H1 (cell line): ENCODE data around the gene SNAPIN. TPM values are rescaled to one million over a fixed set of nuclear protein-coding genes. Genes with fewer than 3 reads are reported as not detected.

ENCODE experiments used
- CTCF ChIA-PET: fragments of 300-600 bp; sonication (Branson Sonifier 250); formaldehyde crosslinking; loops from one replicate; lab custom pipeline; 2021; ENCODE audit not compliant: partially characterized antibody; lab: Charles Lee
- POLR2A ChIA-PET: fragments of 300-600 bp; sonication (Branson Sonifier 250); formaldehyde crosslinking; loops from one replicate; lab custom pipeline; 2021; ENCODE audit warnings: inconsistent platforms; ENCODE audit not compliant: partially characterized antibody; lab: Charles Lee
- DNase-seq, 2 experiments: peaks; one replicate each; pipeline versions ENCODE4 v3.0.0 to v3.0.0-alpha.2; 2010 to 2022; ENCODE audit warnings: low spot score in 2 of 2, low read depth in 1 of 2, mixed read lengths in 1 of 2
- FAIRE-seq: peaks from 2 replicates; lab custom pipeline; 2011; peaks lifted over from hg19 to GRCh38; lab: Jason Lieb, UNC
- H2AFZ ChIP-seq: 2 replicates; pipeline ENCODE4 v1.8.1; 2012; ENCODE audit warnings: low read length, inconsistent platforms
- H2AK5ac ChIP-seq: 2 replicates; pipeline ENCODE4 v1.6.1; 2013; ENCODE audit warnings: low read depth, low read length
- H2BK120ac ChIP-seq: replicated peaks from 2 replicates; pipeline ENCODE3; 2013; ENCODE audit warnings: low read depth, low read length, inconsistent platforms
- H2BK12ac ChIP-seq: 2 replicates; pipeline ENCODE4 v1.6.1; 2013; ENCODE audit warnings: low read depth, low read length
- H2BK15ac ChIP-seq: 2 replicates; pipeline ENCODE4 v1.6.1; 2013; ENCODE audit warnings: low read length
- H2BK20ac ChIP-seq: 2 replicates; pipeline ENCODE4 v1.6.1; 2013; ENCODE audit warnings: low read length
- H2BK5ac ChIP-seq: 2 replicates; pipeline ENCODE4 v1.6.1; 2013; ENCODE audit warnings: low read depth, low read length
- H3K14ac ChIP-seq: 2 replicates; pipeline ENCODE4 v1.6.1; 2013; ENCODE audit warnings: inconsistent platforms; ENCODE audit not compliant: insufficient read length
- H3K18ac ChIP-seq: 2 replicates; pipeline ENCODE4 v1.6.1; 2013; ENCODE audit warnings: low read length; ENCODE audit errors: extremely low read depth
- H3K23ac ChIP-seq: 2 replicates; pipeline ENCODE4 v1.6.1; 2013; ENCODE audit warnings: inconsistent platforms; ENCODE audit not compliant: insufficient read length
- H3K23me2 ChIP-seq: 2 replicates; pipeline ENCODE4 v1.6.1; 2013; ENCODE audit warnings: low read depth, low read length
- H3K27ac ChIP-seq: 2 replicates; pipeline ENCODE4 v1.6.1; 2011; ENCODE audit warnings: low read depth, low read length, inconsistent platforms
- H3K27me3 ChIP-seq, 4 experiments: replicated peaks in 1 of 4; 1 replicate in 1 of 4; 2 replicates in 3 of 4; pipeline versions ENCODE4 v1.6.1 to v1.8.1; 2011 to 2013; ENCODE audit warnings: low read length in 3 of 4, mild to moderate bottlenecking in 3 of 4, inconsistent platforms in 2 of 4, mixed read lengths in 2 of 4, moderate library complexity in 1 of 4; ENCODE audit not compliant: control insufficient read depth in 3 of 4, insufficient read depth in 3 of 4; ENCODE audit errors: extremely low read depth in 1 of 4
- H3K36me3 ChIP-seq, 4 experiments: 2 replicates each; pipeline versions ENCODE4 v1.6.1 to v1.8.1; 2011 to 2013; ENCODE audit warnings: mild to moderate bottlenecking in 4 of 4, low read length in 3 of 4, moderate library complexity in 2 of 4, control low read depth in 1 of 4, inconsistent platforms in 1 of 4; ENCODE audit not compliant: insufficient read depth in 4 of 4, control insufficient read depth in 2 of 4
- H3K4ac ChIP-seq: replicated peaks from 2 replicates; pipeline ENCODE3; 2013; ENCODE audit warnings: low read length, low read depth, mixed read lengths, inconsistent platforms; ENCODE audit not compliant: insufficient read length
- H3K4me1 ChIP-seq, 4 experiments: replicated peaks in 1 of 4; 1 replicate in 1 of 4; 2 replicates in 3 of 4; pipeline versions ENCODE4 v1.6.1 to v1.8.1; 2011 to 2013; ENCODE audit warnings: low read length in 3 of 4, inconsistent platforms in 2 of 4, mixed read lengths in 1 of 4; ENCODE audit not compliant: insufficient read depth in 4 of 4, control insufficient read depth in 3 of 4
- H3K4me2 ChIP-seq, 2 experiments: 2 replicates each; pipeline versions ENCODE4 v1.6.1 to v1.8.1; 2011 to 2013; ENCODE audit warnings: low read depth in 2 of 2, low read length in 2 of 2, control low read depth in 1 of 2, inconsistent platforms in 1 of 2, mild to moderate bottlenecking in 1 of 2; ENCODE audit not compliant: insufficient read depth in 1 of 2
- H3K4me3 ChIP-seq, 4 experiments: fragments of 200-600, 300-600 bp in 1 of 4; sonication (generic), shearing (Covaris generic), sonication (Bioruptor Twin) in 1 of 4; 2 replicates each; pipeline versions ENCODE4 v1.5.1 to v1.8.1; 2011 to 2016; ENCODE audit warnings: low read length in 4 of 4, low read depth in 3 of 4, control low read depth in 2 of 4, inconsistent platforms in 2 of 4, mild to moderate bottlenecking in 2 of 4, mixed read lengths in 1 of 4, moderate library complexity in 1 of 4; ENCODE audit not compliant: insufficient read depth in 2 of 4; ENCODE audit errors: extremely low read depth in 1 of 4
- H3K56ac ChIP-seq: replicated peaks from 2 replicates; pipeline ENCODE3; 2013; ENCODE audit warnings: low read depth, mild to moderate bottlenecking, mixed read lengths, low read length, inconsistent platforms; ENCODE audit not compliant: insufficient read length
- H3K79me1 ChIP-seq: 2 replicates; pipeline ENCODE4 v1.6.1; 2013; ENCODE audit warnings: low read depth, low read length, control low read depth
- H3K79me2 ChIP-seq, 2 experiments: 2 replicates each; pipeline versions ENCODE4 v1.6.1 to v1.8.1; 2012 to 2013; ENCODE audit warnings: low read length in 2 of 2, mild to moderate bottlenecking in 2 of 2, inconsistent platforms in 1 of 2; ENCODE audit not compliant: insufficient read depth in 2 of 2, control insufficient read depth in 1 of 2
- H3K9ac ChIP-seq, 4 experiments: replicated peaks in 1 of 4; 1 replicate in 1 of 4; 2 replicates in 3 of 4; pipeline versions ENCODE4 v1.6.1 to v1.8.1; 2011 to 2013; ENCODE audit warnings: low read depth in 3 of 4, low read length in 3 of 4, control low read depth in 2 of 4, mild to moderate bottlenecking in 2 of 4, moderate library complexity in 2 of 4, inconsistent platforms in 1 of 4; ENCODE audit errors: extremely low read depth in 1 of 4
- H3K9me3 ChIP-seq, 2 experiments: 2 replicates each; pipeline versions ENCODE4 v1.6.1 to v1.8.1; 2012 to 2013; ENCODE audit warnings: mild to moderate bottlenecking in 2 of 2, moderate library complexity in 2 of 2, control low read depth in 1 of 2, inconsistent platforms in 1 of 2, low read depth in 1 of 2, low read length in 1 of 2, mixed read lengths in 1 of 2; ENCODE audit not compliant: insufficient read depth in 2 of 2
- H4K20me1 ChIP-seq, 2 experiments: replicated peaks in 1 of 2; 2 replicates each; pipeline versions ENCODE3 to v1.8.1; 2011 to 2013; ENCODE audit warnings: inconsistent platforms in 2 of 2, low read length in 2 of 2, mild to moderate bottlenecking in 1 of 2; ENCODE audit not compliant: insufficient read depth in 2 of 2, control insufficient read depth in 1 of 2
- H4K5ac ChIP-seq: 2 replicates; pipeline ENCODE4 v1.6.1; 2013; ENCODE audit warnings: low read length, low read depth, mixed read lengths, inconsistent platforms; ENCODE audit not compliant: insufficient read length
- H4K8ac ChIP-seq: 2 replicates; pipeline ENCODE4 v1.8.0; 2013; ENCODE audit warnings: mild to moderate bottlenecking, moderate library complexity, low read length, inconsistent platforms; ENCODE audit not compliant: insufficient read depth; ENCODE audit errors: extremely low read depth
- H4K91ac ChIP-seq: replicated peaks from 2 replicates; pipeline ENCODE3; 2013; ENCODE audit warnings: low read length, mixed read lengths, inconsistent platforms; ENCODE audit not compliant: insufficient read length
- ASH2L ChIP-seq: fragments of 200-600, 300-600 bp; sonication (generic); IDR thresholded peaks from one replicate; pipeline ENCODE4 v1.7.1; 2017; ENCODE audit warnings: low read length
- NANOG ChIP-seq: IDR thresholded peaks from 2 replicates; pipeline ENCODE4 v1.6.1; 2011; ENCODE audit warnings: low read length, low read depth, mild to moderate bottlenecking, inconsistent platforms; ENCODE audit not compliant: insufficient read depth, poor library complexity, severe bottlenecking
- PHF8 ChIP-seq: fragments of 200-600 bp; sonication (generic); conservative IDR thresholded peaks from 2 replicates; pipeline ENCODE4 v1.7.1; 2012; ENCODE audit warnings: low read depth, mild to moderate bottlenecking, inconsistent platforms, low read length, moderate library complexity
- SP2 ChIP-seq: IDR thresholded peaks from 2 replicates; pipeline ENCODE4 v1.6.1; 2012; ENCODE audit warnings: mild to moderate bottlenecking, low read length, inconsistent platforms
- WGBS, 2 experiments: shearing (Covaris generic) in 1 of 2; methylation state at CpG; one replicate each; pipeline versions ENCODE4 v1.1.6 to v1.1.7; 2013 to 2015; ENCODE audit warnings: low lambda C conversion rate in 2 of 2, mixed read lengths in 2 of 2, inconsistent platforms in 1 of 2, low coverage in 1 of 2, missing lambda C conversion rate in 1 of 2; ENCODE audit not compliant: insufficient replicate concordance in 2 of 2, insufficient coverage in 1 of 2, insufficient read length in 1 of 2; ENCODE audit errors: extremely low coverage in 1 of 2, missing lambda C conversion rate in 1 of 2; 5-methylcytosine and 5-hydroxymethylcytosine counted together
- polyA plus RNA-seq, 7 experiments: library from polyadenylated mRNA; depleted of rRNA in 3 of 7; stranded (reverse) in 5 of 7; unstranded in 2 of 7; fragments of >200 nt in 5 of 7; fragments of 200-250 nt in 2 of 7; gene quantifications; 1 replicate in 5 of 7; 2 replicates in 1 of 7; 4 replicates in 1 of 7; pipeline versions ENCODE4 v1.2.1 to v1.2.3, GENCODE V29; 2011 to 2013; ENCODE audit warnings: missing spikeins in 2 of 7, mixed read lengths in 2 of 7
- total RNA-seq: library from RNA; stranded (reverse); fragmentation: NEBNext Ultra II Directional; extraction: Animal tissue kit (Norgen Biotek cat#: 25700); gene quantifications from 2 replicates; pipeline ENCODE4 v1.2.1, GENCODE V29; 2021

Gene SNAPIN
- total and polyA plus RNA-seq, 2 of the 8 experiments (the other 6 are each of a cell fraction or from before 2014, with no cell fraction given) = 25.7 to 31.1 TPM

DNA sequence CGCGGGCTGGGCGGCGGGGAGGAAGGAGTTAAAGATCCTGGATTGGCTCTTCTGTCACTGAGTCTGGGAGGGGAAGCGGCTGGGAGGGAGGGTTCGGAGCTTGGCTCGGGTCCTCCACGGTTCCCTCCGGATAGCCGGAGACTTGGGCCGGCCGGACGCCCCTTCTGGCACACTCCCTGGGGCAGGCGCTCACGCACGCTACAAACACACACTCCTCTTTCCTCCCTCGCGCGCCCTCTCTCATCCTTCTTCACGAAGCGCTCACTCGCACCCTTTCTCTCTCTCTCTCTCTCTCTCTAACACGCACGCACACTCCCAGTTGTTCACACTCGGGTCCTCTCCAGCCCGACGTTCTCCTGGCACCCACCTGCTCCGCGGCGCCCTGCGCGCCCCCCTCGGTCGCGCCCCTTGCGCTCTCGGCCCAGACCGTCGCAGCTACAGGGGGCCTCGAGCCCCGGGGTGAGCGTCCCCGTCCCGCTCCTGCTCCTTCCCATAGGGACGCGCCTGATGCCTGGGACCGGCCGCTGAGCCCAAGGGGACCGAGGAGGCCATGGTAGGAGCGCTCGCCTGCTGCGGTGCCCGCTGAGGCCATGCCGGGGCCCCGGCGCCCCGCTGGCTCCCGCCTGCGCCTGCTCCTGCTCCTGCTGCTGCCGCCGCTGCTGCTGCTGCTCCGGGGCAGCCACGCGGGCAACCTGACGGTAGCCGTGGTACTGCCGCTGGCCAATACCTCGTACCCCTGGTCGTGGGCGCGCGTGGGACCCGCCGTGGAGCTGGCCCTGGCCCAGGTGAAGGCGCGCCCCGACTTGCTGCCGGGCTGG lies 20.2 kb downstream of the SNAPIN start, which contains the start of gene NPR1:
NPR1 (plus strand) TSS at position 170 of the 818 bp plus-strand sequence; CDS start at position 591, 421 bp downstream.
- Histone ChIP-seq H3K79me2 (no peaks in the 10 kb centered on the region), H3K56ac (peak within 1 kb of the TSS; percentile 62), H3K4ac (peak within 1 kb of the TSS; percentile 94), H2BK15ac (peak within 1 kb of the TSS; percentile 92; the same call in 1 of the 2 replicates), H2AFZ (peak within 1 kb of the TSS; percentile 36; the same call in 1 of the 2 replicates), H3K23me2 (peaks cover 26% of the 10 kb centered on the region), H3K9ac (peak within 1 kb of the TSS in 2 of 4 experiments; percentile 36 to 38; a peak in 2 of 7 replicates), H3K27ac (no peak within 1 kb of the TSS), H3K4me3 (peak within 1 kb of the TSS; percentile 38 to 76 (median 69)), H2BK20ac (no peak within 1 kb of the TSS), H3K4me2 (peak within 1 kb of the TSS; percentile 82 to 97), H3K14ac (no peak within 1 kb of the TSS), H3K9me3 (no peaks in the 10 kb centered on the region), H3K23ac (no peak within 1 kb of the TSS), H4K20me1 (no peaks in the 10 kb centered on the region), H2BK12ac (peak within 1 kb of the TSS; percentile 98; the same call in 1 of the 2 replicates), H2AK5ac (no peak within 1 kb of the TSS), H3K36me3 (no peaks in the 10 kb centered on the region), H3K27me3 (peaks cover 0 to 21% (median 9%) of the 10 kb centered on the region in 4 experiments; a peak in 5 of 7 replicates), H4K8ac (peak within 1 kb of the TSS; percentile 76), H4K5ac (no peak within 1 kb of the TSS), H3K79me1 (no peaks in the 10 kb centered on the region), H3K18ac (peak within 1 kb of the TSS; percentile 90), H2BK120ac (peak within 1 kb of the TSS; percentile 45), H3K4me1 (peaks cover 3 to 9% (median 6%) of the 10 kb centered on the region in 4 experiments; a peak in 6 of 7 replicates), H2BK5ac (peak within 1 kb of the TSS; percentile 80; the same call in 1 of the 2 replicates), H4K91ac (peak within 1 kb of the TSS; percentile 93)
- 1% methylated on average over 62 of the region's 78 CpGs; no CpG with 5 or more reads in 1 of the 2 experiments for WGBS, 2 experiments
- POLR2A ChIA-PET = interaction anchor here (0.9 to 4.0 kb wide), 16 partner anchors 13 to 312 kb away, joined by 3 to 17 read pairs (median 5); partner anchors contain the start of genes CREB3L4, INTS3 and RPS27
- CTCF ChIA-PET = interaction anchor here (0.7 to 14.0 kb wide), 20 partner anchors 8 to 287 kb away, joined by 3 to 190 read pairs (median 6); partner anchors contain the start of gene SLC27A3
- DNase-seq (peak in 1 of 2 experiments; percentile 60), FAIRE-seq (no peak)
- TF ChIP-seq NANOG = no peak
- no peak for TF ChIP-seq SP2
- peak; percentile 19 for TF ChIP-seq ASH2L
- no peak; the same call in 1 of the 2 replicates for TF ChIP-seq PHF8
